ENCODE results near the gene C1orf21.

Gene C1orf21

GRCh38 chr1:184507604-184508280 is 120.9 kb downstream of the C1orf21 start:
- H3K27ac Mint-ChIP-seq: no peak overlapping the region

GRCh38 chr1:184509105-184509504 is 122.3 kb downstream of the C1orf21 start:
- Mint-ChIP-seq H3K9me3 (ENCODE audit: low read depth) (no peaks in the 10 kb centered on the region), H3K27ac (no peak overlapping the region), H3K4me1 (ENCODE audit: low read depth) (no peaks in the 10 kb centered on the region), H3K27me3 (no peaks in the 10 kb centered on the region), H3K4me3 (no peak overlapping the region), H3K36me3 (no peaks in the 10 kb centered on the region)

More at GRCh38 chr1:184507604-184508280, 120.9 kb downstream of the C1orf21 start:
- H3K4me1 Mint-ChIP-seq (ENCODE audit: low read depth): no peaks in the 10 kb centered on the region
- H3K36me3 Mint-ChIP-seq: no peaks in the 10 kb centered on the region
- no peaks in the 10 kb centered on the region for H3K9me3 Mint-ChIP-seq (ENCODE audit: low read depth)
- H3K4me3 Mint-ChIP-seq: no peak overlapping the region
- no peaks in the 10 kb centered on the region for H3K27me3 Mint-ChIP-seq

GRCh38 chr1:184510110-184510509 is 123.3 kb downstream of the C1orf21 start:
- no peaks in the 10 kb centered on the region for H3K4me1 Mint-ChIP-seq (ENCODE audit: low read depth)
- H3K27me3 Mint-ChIP-seq: no peaks in the 10 kb centered on the region
- no peaks in the 10 kb centered on the region for H3K36me3 Mint-ChIP-seq
- no peak overlapping the region for H3K27ac Mint-ChIP-seq
- H3K4me3 Mint-ChIP-seq: no peak overlapping the region
- no peaks in the 10 kb centered on the region for H3K9me3 Mint-ChIP-seq (ENCODE audit: low read depth)

GRCh38 chr1:184512724-184513123 is 125.9 kb downstream of the C1orf21 start:
- Mint-ChIP-seq H3K4me1 (ENCODE audit: low read depth) (no peaks in the 10 kb centered on the region), H3K9me3 (ENCODE audit: low read depth) (no peaks in the 10 kb centered on the region), H3K36me3 (no peaks in the 10 kb centered on the region), H3K27me3 (no peaks in the 10 kb centered on the region), H3K27ac (no peak overlapping the region), H3K4me3 (no peak overlapping the region)

- H3K9me3 Mint-ChIP-seq (ENCODE audit: low read depth): no peaks in the 10 kb centered on the region
- H3K36me3 Mint-ChIP-seq: no peaks in the 10 kb centered on the region
- no peaks in the 10 kb centered on the region for H3K4me1 Mint-ChIP-seq (ENCODE audit: low read depth)
- no peak overlapping the region for H3K4me3 Mint-ChIP-seq
- H3K27me3 Mint-ChIP-seq: no peaks in the 10 kb centered on the region
- no peak overlapping the region for H3K27ac Mint-ChIP-seq
These were observed 126.6 kb downstream of the C1orf21 start for GRCh38 chr1:184513421-184513820.

GRCh38 chr1:184513966-184514365 is 127.1 kb downstream of the C1orf21 start:
- no peaks in the 10 kb centered on the region for H3K9me3 Mint-ChIP-seq (ENCODE audit: low read depth)
- no peaks in the 10 kb centered on the region for H3K27me3 Mint-ChIP-seq
- H3K27ac Mint-ChIP-seq: no peak overlapping the region
- no peaks in the 10 kb centered on the region for H3K36me3 Mint-ChIP-seq
- no peak overlapping the region for H3K4me3 Mint-ChIP-seq
- H3K4me1 Mint-ChIP-seq (ENCODE audit: low read depth): no peaks in the 10 kb centered on the region

GRCh38 chr1:184514447-184514846 is 127.6 kb downstream of the C1orf21 start:
- Mint-ChIP-seq H3K4me1 (ENCODE audit: low read depth) (no peaks in the 10 kb centered on the region), H3K27ac (no peak overlapping the region), H3K9me3 (ENCODE audit: low read depth) (no peaks in the 10 kb centered on the region), H3K36me3 (no peaks in the 10 kb centered on the region), H3K27me3 (no peaks in the 10 kb centered on the region), H3K4me3 (no peak overlapping the region)

- Mint-ChIP-seq H3K4me1 (ENCODE audit: low read depth) (no peaks in the 10 kb centered on the region), H3K36me3 (no peaks in the 10 kb centered on the region), H3K27me3 (no peaks in the 10 kb centered on the region), H3K4me3 (no peak overlapping the region), H3K9me3 (ENCODE audit: low read depth) (no peaks in the 10 kb centered on the region), H3K27ac (no peak overlapping the region)
These were observed 130.3 kb downstream of the C1orf21 start for GRCh38 chr1:184517130-184517529.

GRCh38 chr1:184518736-184519357 is 132.0 kb downstream of the C1orf21 start:
- Mint-ChIP-seq H3K4me3 (no peak overlapping the region), H3K9me3 (ENCODE audit: low read depth) (no peaks in the 10 kb centered on the region), H3K36me3 (no peaks in the 10 kb centered on the region), H3K27me3 (peaks cover 2% of the 10 kb centered on the region), H3K27ac (no peak overlapping the region), H3K4me1 (ENCODE audit: low read depth) (no peaks in the 10 kb centered on the region)

GRCh38 chr1:184520336-184520735 is 133.5 kb downstream of the C1orf21 start:
- H3K4me3 Mint-ChIP-seq: no peak overlapping the region
- no peaks in the 10 kb centered on the region for H3K36me3 Mint-ChIP-seq

GRCh38 chr1:184524248-184524647 is 137.4 kb downstream of the C1orf21 start:
- no peak overlapping the region for H3K4me3 Mint-ChIP-seq
- no peak overlapping the region for H3K27ac Mint-ChIP-seq

More at GRCh38 chr1:184520336-184520735, 133.5 kb downstream of the C1orf21 start:
- H3K9me3 Mint-ChIP-seq (ENCODE audit: low read depth): no peaks in the 10 kb centered on the region
- no peak overlapping the region for H3K27ac Mint-ChIP-seq
- peaks cover 3% of the 10 kb centered on the region for H3K27me3 Mint-ChIP-seq
- H3K4me1 Mint-ChIP-seq (ENCODE audit: low read depth): no peaks in the 10 kb centered on the region

GRCh38 chr1:184527402-184527801 is 140.6 kb downstream of the C1orf21 start:
- Mint-ChIP-seq H3K36me3 (no peaks in the 10 kb centered on the region), H3K4me1 (ENCODE audit: low read depth) (no peaks in the 10 kb centered on the region), H3K27me3 (peaks cover 6% of the 10 kb centered on the region), H3K9me3 (ENCODE audit: low read depth) (no peaks in the 10 kb centered on the region), H3K27ac (no peak overlapping the region), H3K4me3 (no peak overlapping the region)

More at GRCh38 chr1:184524248-184524647, 137.4 kb downstream of the C1orf21 start:
- H3K4me1 Mint-ChIP-seq (ENCODE audit: low read depth): no peaks in the 10 kb centered on the region
- H3K9me3 Mint-ChIP-seq (ENCODE audit: low read depth): no peaks in the 10 kb centered on the region
- peaks cover 3% of the 10 kb centered on the region for H3K27me3 Mint-ChIP-seq
- no peaks in the 10 kb centered on the region for H3K36me3 Mint-ChIP-seq

GRCh38 chr1:184530226-184530625 is 143.4 kb downstream of the C1orf21 start:
- Mint-ChIP-seq H3K27ac (no peak overlapping the region), H3K9me3 (ENCODE audit: low read depth) (no peaks in the 10 kb centered on the region), H3K4me3 (no peak overlapping the region), H3K27me3 (peaks cover 9% of the 10 kb centered on the region), H3K4me1 (ENCODE audit: low read depth) (no peaks in the 10 kb centered on the region), H3K36me3 (no peaks in the 10 kb centered on the region)

GRCh38 chr1:184531296-184531695 is 144.5 kb downstream of the C1orf21 start:
- Mint-ChIP-seq H3K27ac (no peak overlapping the region), H3K4me1 (ENCODE audit: low read depth) (no peaks in the 10 kb centered on the region), H3K9me3 (ENCODE audit: low read depth) (no peaks in the 10 kb centered on the region), H3K27me3 (peaks cover 9% of the 10 kb centered on the region), H3K36me3 (no peaks in the 10 kb centered on the region), H3K4me3 (no peak overlapping the region)

- no peaks in the 10 kb centered on the region for H3K9me3 Mint-ChIP-seq (ENCODE audit: low read depth)
- H3K36me3 Mint-ChIP-seq: no peaks in the 10 kb centered on the region
- peaks cover 9% of the 10 kb centered on the region for H3K27me3 Mint-ChIP-seq
- H3K4me1 Mint-ChIP-seq (ENCODE audit: low read depth): no peaks in the 10 kb centered on the region
- no peak overlapping the region for H3K4me3 Mint-ChIP-seq
- H3K27ac Mint-ChIP-seq: no peak overlapping the region
These were observed 145.4 kb downstream of the C1orf21 start for GRCh38 chr1:184532199-184532598.

GRCh38 chr1:184533049-184533448 is 146.2 kb downstream of the C1orf21 start:
- peaks cover 9% of the 10 kb centered on the region for H3K27me3 Mint-ChIP-seq
- H3K9me3 Mint-ChIP-seq (ENCODE audit: low read depth): no peaks in the 10 kb centered on the region
- H3K4me3 Mint-ChIP-seq: no peak overlapping the region
- H3K4me1 Mint-ChIP-seq (ENCODE audit: low read depth): no peaks in the 10 kb centered on the region
- no peaks in the 10 kb centered on the region for H3K36me3 Mint-ChIP-seq
- no peak overlapping the region for H3K27ac Mint-ChIP-seq

All from activated naive CD8-positive, alpha-beta T cell (primary cell).